ENCODE data around the gene REPS2. TPM values are rescaled to one million over a fixed set of nuclear protein-coding genes. Genes with fewer than 3 reads are reported as not detected.
A peak's percentile ranks its signal among the peaks of the same experiment; 100 is the strongest.

The REPS2 gene
- total RNA-seq, 1 experiment from 2014 or later: 3.7 TPM

DNA sequence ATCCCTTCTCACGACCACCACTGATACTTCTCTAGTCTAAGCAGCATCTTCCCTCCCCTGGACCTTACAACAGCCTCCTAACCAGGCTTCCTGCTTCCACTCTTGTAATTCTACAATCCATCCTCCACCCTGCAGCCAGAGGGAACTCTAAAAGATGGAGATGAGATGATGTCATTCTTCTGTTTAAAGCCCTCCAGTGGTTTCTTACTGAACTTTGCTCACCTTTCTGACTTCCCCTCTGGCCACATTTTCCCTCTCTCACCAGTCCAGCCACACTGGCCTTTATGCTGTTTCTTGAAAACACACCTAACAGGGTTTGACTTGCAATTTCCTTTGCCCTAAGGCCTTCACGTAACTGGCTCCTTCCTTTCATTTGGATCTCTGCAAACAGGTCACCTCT, 237.1 kb downstream of the REPS2 start:
- Histone ChIP-seq H3K27me3 (ENCODE audit: insufficient read depth, low read length) (no peaks in the 10 kb centered on the region), H3K56ac (ENCODE audit: insufficient read length, low read depth, low read length) (no peak overlapping the region), H3K9me3 (ENCODE audit: control insufficient read depth, low read depth, low read length) (no peaks in the 10 kb centered on the region), H4K20me1 (ENCODE audit: control insufficient read depth, insufficient read depth, insufficient read length) (no peaks in the 10 kb centered on the region), H4K91ac (ENCODE audit: insufficient read length, low read depth, low read length) (no peak overlapping the region), H3K23me2 (ENCODE audit: insufficient read length, low read depth, low read length, poor library complexity, severe bottlenecking) (no peaks in the 10 kb centered on the region), H3K23ac (ENCODE audit: insufficient read length, low read depth, low read length) (no peak overlapping the region), H4K8ac (replicated peaks; ENCODE audit: insufficient read length, low read depth, low read length) (no peak overlapping the region), H3K4me2 (ENCODE audit: insufficient read depth, insufficient read length, low read length) (no peak overlapping the region), H2AK5ac (ENCODE audit: insufficient read length, low read length) (no peak overlapping the region), H3K4ac (ENCODE audit: low read depth, low read length) (no peak overlapping the region), H2BK20ac (ENCODE audit: low read depth, low read length, poor library complexity, severe bottlenecking) (no peak overlapping the region), H2BK15ac (ENCODE audit: low read depth, low read length) (no peak overlapping the region), H2AFZ (ENCODE audit: low read length) (peak overlapping the region; percentile 63), H3K18ac (ENCODE audit: insufficient read length, low read depth, low read length) (no peak overlapping the region), H3K79me2 (ENCODE audit: insufficient read depth, low read length) (no peaks in the 10 kb centered on the region), H3K14ac (ENCODE audit: insufficient read depth, low read length) (no peak overlapping the region), H3K27ac (ENCODE audit: insufficient read length, low read depth, low read length) (no peak overlapping the region), H3K9ac (ENCODE audit: extremely low read depth, insufficient read length, low read length) (no peak overlapping the region), H3K4me1 (ENCODE audit: insufficient read depth, low read length) (no peaks in the 10 kb centered on the region), H2BK5ac (ENCODE audit: insufficient read length, low read length) (no peak overlapping the region), H2BK120ac (ENCODE audit: low read depth, low read length, poor library complexity, severe bottlenecking) (no peak overlapping the region), H3K79me1 (ENCODE audit: insufficient read depth, low read depth, low read length, poor library complexity, severe bottlenecking) (no peaks in the 10 kb centered on the region), H4K5ac (ENCODE audit: insufficient read length, low read depth, low read length) (no peak overlapping the region), H2BK12ac (ENCODE audit: insufficient read length, low read depth, low read length) (no peak overlapping the region), H3T11ph (ENCODE audit: low read length) (no peak overlapping the region)
- Mint-ChIP-seq H3K27ac (no peak overlapping the region), H3K4me1 (peaks cover 15 to 19% of the 10 kb centered on the region in 2 experiments), H3K9me3 (no peaks in the 10 kb centered on the region), H3K4me3 (no peak overlapping the region), H3K36me3 (ENCODE audit: insufficient read depth in 1 of 3, low read depth in 3 of 3) (no peaks in the 10 kb centered on the region), H3K27me3 (ENCODE audit: low read depth) (no peaks in the 10 kb centered on the region; the same call in 1 of the 2 replicates)
- no CpG with 5 or more reads among the region's 2 CpGs for WGBS (ENCODE audit: extremely low coverage, insufficient read length, low lambda C conversion rate)
- TF ChIP-seq, protein P1, sequence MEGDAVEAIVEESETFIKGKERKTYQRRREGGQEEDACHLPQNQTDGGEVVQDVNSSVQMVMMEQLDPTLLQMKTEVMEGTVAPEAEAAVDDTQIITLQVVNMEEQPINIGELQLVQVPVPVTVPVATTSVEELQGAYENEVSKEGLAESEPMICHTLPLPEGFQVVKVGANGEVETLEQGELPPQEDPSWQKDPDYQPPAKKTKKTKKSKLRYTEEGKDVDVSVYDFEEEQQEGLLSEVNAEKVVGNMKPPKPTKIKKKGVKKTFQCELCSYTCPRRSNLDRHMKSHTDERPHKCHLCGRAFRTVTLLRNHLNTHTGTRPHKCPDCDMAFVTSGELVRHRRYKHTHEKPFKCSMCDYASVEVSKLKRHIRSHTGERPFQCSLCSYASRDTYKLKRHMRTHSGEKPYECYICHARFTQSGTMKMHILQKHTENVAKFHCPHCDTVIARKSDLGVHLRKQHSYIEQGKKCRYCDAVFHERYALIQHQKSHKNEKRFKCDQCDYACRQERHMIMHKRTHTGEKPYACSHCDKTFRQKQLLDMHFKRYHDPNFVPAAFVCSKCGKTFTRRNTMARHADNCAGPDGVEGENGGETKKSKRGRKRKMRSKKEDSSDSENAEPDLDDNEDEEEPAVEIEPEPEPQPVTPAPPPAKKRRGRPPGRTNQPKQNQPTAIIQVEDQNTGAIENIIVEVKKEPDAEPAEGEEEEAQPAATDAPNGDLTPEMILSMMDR (conservative IDR thresholded peaks at IDR 0.05): peak; percentile 34; the same call in 2 of the 3 replicates
- no peak for DNase-seq
